Measurements from ENCODE around the gene PVALB. TPM values are rescaled to one million over a fixed set of nuclear protein-coding genes. Genes with fewer than 3 reads are reported as not detected.

The PVALB gene
- polyA plus RNA-seq, 1 of the 3 experiments (the other 2 are of a cell fraction), result not detected

DNA sequence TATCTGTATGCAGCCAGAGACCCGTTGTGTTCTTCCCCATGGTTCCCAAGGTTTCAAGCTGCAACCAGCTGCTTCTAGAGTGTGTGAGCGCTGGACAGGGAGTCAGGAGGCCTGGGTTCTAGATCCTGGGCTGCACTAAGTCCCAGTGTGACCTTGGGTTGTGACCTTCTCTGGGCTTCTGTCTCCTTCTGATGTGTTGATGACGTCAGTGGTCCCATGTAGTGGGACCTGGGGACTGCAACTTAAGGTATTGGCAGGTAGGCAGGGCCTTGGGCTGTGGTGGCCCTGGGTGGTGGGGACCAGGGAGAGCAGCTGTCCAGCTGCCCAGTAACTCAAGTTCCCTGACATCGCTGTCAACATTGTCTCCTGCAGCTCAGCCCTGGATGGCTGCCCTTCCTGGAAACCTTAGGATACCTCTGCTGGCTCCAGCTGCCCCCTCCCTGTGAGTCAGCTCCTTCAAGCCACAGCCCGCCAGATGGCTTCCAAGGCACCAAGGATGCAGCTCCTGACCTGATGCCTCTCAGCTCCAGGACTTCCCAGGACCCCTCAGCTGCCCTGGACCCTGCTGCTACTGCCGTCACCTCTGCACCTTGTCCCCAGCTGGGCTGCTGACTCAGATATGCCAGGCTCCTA, 1.3 kb upstream of the PVALB start:
- Histone ChIP-seq H3K4me1 (ENCODE audit: control insufficient read depth in 1 of 2, insufficient read depth in 2 of 2, low read depth in 1 of 2, low read length in 1 of 2) (peaks cover 0 to 8% of the 10 kb centered on the region in 2 experiments; a peak in 1 of 4 replicates), H3K4me3 (ENCODE audit: low read depth in 2 of 2, low read length in 1 of 2) (no peak overlapping the region), H3K9me2 (no peaks in the 10 kb centered on the region), H3K79me2 (ENCODE audit: insufficient read depth) (no peaks in the 10 kb centered on the region), H3K36me3 (replicated peaks in 1 of 2; ENCODE audit: control insufficient read depth in 1 of 2, insufficient read depth in 2 of 2, low read length in 1 of 2) (no peaks in the 10 kb centered on the region), H3K4me2 (no peak overlapping the region), H3K27ac (ENCODE audit: low read depth in 2 of 2, low read length in 1 of 2) (no peak overlapping the region), H3K9ac (no peak overlapping the region), H3K9me3 (no peaks in the 10 kb centered on the region), H2AFZ (ENCODE audit: low read depth) (no peak overlapping the region), H4K20me1 (ENCODE audit: insufficient read depth) (no peaks in the 10 kb centered on the region), H3K27me3 (ENCODE audit: insufficient read depth) (peaks cover 53% of the 10 kb centered on the region), H3F3A (replicated peaks; ENCODE audit: insufficient read depth) (no peaks in the 10 kb centered on the region)
- CTCF ChIA-PET, result interaction anchor here (0.8 to 5.7 kb wide), 6 partner anchors 9 to 160 kb away, joined by 3 to 30 read pairs (median 4); partner anchors contain the start of gene IFT27
- no peak for DNase-seq
- 64% methylated on average over 3 of the region's 6 CpGs for WGBS (ENCODE audit: low lambda C conversion rate)
- POLR2A ChIA-PET, result no interaction called here
- TF ChIP-seq TAF1 (IDR thresholded peaks at IDR 0.05; ENCODE audit: borderline replicate concordance, low read depth, low read length) (no peak), YY1 (IDR thresholded peaks at IDR 0.05; ENCODE audit: low read depth) (no peak), EZH2phosphoT487 (IDR thresholded peaks at IDR 0.05; ENCODE audit: borderline replicate concordance, low read depth) (no peak), FOSL2 (IDR thresholded peaks at IDR 0.05; ENCODE audit: borderline replicate concordance, low read depth) (no peak), SMC3 (IDR thresholded peaks at IDR 0.05; ENCODE audit: low read depth, low read length) (no peak), FOXM1 (IDR thresholded peaks at IDR 0.05; ENCODE audit: low read depth) (no peak), POLR2AphosphoS5 (IDR thresholded peaks at IDR 0.05; ENCODE audit: low read depth, low read length) (no peak), MAX (IDR thresholded peaks at IDR 0.05; ENCODE audit: low read depth) (no peak), RXRA (IDR thresholded peaks at IDR 0.05; ENCODE audit: borderline replicate concordance, low read depth) (no peak), NFIC (IDR thresholded peaks at IDR 0.05; ENCODE audit: borderline replicate concordance) (no peak), TEAD4 (IDR thresholded peaks at IDR 0.05; ENCODE audit: borderline replicate concordance, insufficient read depth) (no peak), MEF2A (IDR thresholded peaks at IDR 0.05; ENCODE audit: borderline replicate concordance, low read depth) (no peak), MXI1 (IDR thresholded peaks at IDR 0.05; ENCODE audit: low read depth, low read length) (no peak), TCF12 (IDR thresholded peaks at IDR 0.05) (no peak)
- TF ChIP-seq, protein P1, sequence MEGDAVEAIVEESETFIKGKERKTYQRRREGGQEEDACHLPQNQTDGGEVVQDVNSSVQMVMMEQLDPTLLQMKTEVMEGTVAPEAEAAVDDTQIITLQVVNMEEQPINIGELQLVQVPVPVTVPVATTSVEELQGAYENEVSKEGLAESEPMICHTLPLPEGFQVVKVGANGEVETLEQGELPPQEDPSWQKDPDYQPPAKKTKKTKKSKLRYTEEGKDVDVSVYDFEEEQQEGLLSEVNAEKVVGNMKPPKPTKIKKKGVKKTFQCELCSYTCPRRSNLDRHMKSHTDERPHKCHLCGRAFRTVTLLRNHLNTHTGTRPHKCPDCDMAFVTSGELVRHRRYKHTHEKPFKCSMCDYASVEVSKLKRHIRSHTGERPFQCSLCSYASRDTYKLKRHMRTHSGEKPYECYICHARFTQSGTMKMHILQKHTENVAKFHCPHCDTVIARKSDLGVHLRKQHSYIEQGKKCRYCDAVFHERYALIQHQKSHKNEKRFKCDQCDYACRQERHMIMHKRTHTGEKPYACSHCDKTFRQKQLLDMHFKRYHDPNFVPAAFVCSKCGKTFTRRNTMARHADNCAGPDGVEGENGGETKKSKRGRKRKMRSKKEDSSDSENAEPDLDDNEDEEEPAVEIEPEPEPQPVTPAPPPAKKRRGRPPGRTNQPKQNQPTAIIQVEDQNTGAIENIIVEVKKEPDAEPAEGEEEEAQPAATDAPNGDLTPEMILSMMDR (IDR thresholded peaks at IDR 0.05), result no peak
- TF ChIP-seq, protein P2, sequence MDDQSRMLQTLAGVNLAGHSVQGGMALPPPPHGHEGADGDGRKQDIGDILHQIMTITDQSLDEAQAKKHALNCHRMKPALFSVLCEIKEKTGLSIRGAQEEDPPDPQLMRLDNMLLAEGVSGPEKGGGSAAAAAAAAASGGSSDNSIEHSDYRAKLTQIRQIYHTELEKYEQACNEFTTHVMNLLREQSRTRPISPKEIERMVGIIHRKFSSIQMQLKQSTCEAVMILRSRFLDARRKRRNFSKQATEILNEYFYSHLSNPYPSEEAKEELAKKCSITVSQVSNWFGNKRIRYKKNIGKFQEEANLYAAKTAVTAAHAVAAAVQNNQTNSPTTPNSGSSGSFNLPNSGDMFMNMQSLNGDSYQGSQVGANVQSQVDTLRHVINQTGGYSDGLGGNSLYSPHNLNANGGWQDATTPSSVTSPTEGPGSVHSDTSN (IDR thresholded peaks at IDR 0.05), result no peak

Data from SK-N-SH (cell line).